Body of pancreas (tissue), 4 donors: Measurements from ENCODE around the gene EPHB1. TPM values are rescaled to one million over a fixed set of nuclear protein-coding genes. Genes with fewer than 3 reads are reported as not detected.

ENCODE experiments used
- ATAC-seq: fragments of 150-250 bp; one replicate; pipeline ENCODE4 v1.9.1; 2016
- DNase-seq, 4 donors: peaks; one replicate each; pipeline ENCODE4 v3.0.0-alpha.2; 2019
- H3K27ac ChIP-seq, 4 donors: fragments of 200-600 bp; sonication (generic); 1 replicate in 3 of 4; 2 replicates in 1 of 4; pipeline versions ENCODE4 v1.5.1 to v1.6.1; 2016 to 2019; ENCODE audit warnings: mild to moderate bottlenecking in 1 of 4, mixed read lengths in 1 of 4, moderate library complexity in 1 of 4
- H3K27me3 ChIP-seq, 2 donors: fragments of 200-600 bp; sonication (generic); one replicate each; pipeline ENCODE4 v1.6.0; 2016; ENCODE audit warnings: mild to moderate bottlenecking in 1 of 2
- H3K36me3 ChIP-seq, 2 donors: fragments of 200-600 bp; sonication (generic); replicated peaks in 1 of 2; 2 replicates each; pipeline ENCODE4 v1.5.1; 2016; ENCODE audit warnings: low read depth in 2 of 2; ENCODE audit not compliant: insufficient read depth in 1 of 2
- H3K4me1 ChIP-seq: fragments of 200-600 bp; sonication (generic); one replicate; pipeline ENCODE4 v1.6.0; 2016
- H3K4me3 ChIP-seq, 2 donors: fragments of 200-600 bp; sonication (generic); 1 replicate in 1 of 2; 2 replicates in 1 of 2; pipeline ENCODE4 v1.5.1; 2016 to 2019
- H3K9me3 ChIP-seq, 3 donors: fragments of 200-600 bp; sonication (generic); 1 replicate in 2 of 3; 2 replicates in 1 of 3; pipeline ENCODE4 v1.5.1; 2016
- CTCF ChIP-seq, 7 experiments: fragments of 450-650 bp in 4 of 7; fragments of 200-600 bp in 3 of 7; sonication (generic) in 3 of 7; IDR thresholded peaks; one replicate each; pipeline ENCODE4 v1.5.1; 2016 to 2019; ENCODE audit warnings: antibody characterized with exemption in 7 of 7
- POLR2A ChIP-seq, 3 donors: fragments of 450-650 bp; IDR thresholded peaks; one replicate each; pipeline ENCODE4 v1.6.1; 2016; ENCODE audit warnings: antibody characterized with exemption in 3 of 3, mild to moderate bottlenecking in 2 of 3
- WGBS, 2 donors: methylation state at CpG; one replicate each; pipeline ENCODE4 v1.1.5; 2017; 5-methylcytosine and 5-hydroxymethylcytosine counted together
- intact Hi-C: fragments of 100-400 bp; cut with DNase I; formaldehyde crosslinking; loops from one replicate; pipeline ENCODE4 v1.15.1; 2023
- total RNA-seq, 2 donors: library from RNA; depleted of rRNA; stranded (reverse); fragments of >200 nt; gene quantifications; one replicate each; pipeline ENCODE4 v1.1.0, GENCODE V29; 2016

Gene EPHB1
- total RNA-seq, 2 donors from 2014 or later: 1.3 TPM; not detected in 1

- WGBS, 2 donors: 35 to 72% methylated on average over 2 of the region's 2 CpGs
- ATAC-seq (no peak), DNase-seq (no peak)
- no peaks in the 10 kb centered on the region for H3K36me3 ChIP-seq
- TF ChIP-seq CTCF (IDR thresholded peaks at IDR 0.05): no peak
- TF ChIP-seq POLR2A (IDR thresholded peaks at IDR 0.05): no peak
- no peak overlapping the region for H3K4me3 ChIP-seq
- H3K27ac ChIP-seq: no peak overlapping the region
- intact Hi-C loops: no loop called here
- H3K27me3 ChIP-seq: no peaks in the 10 kb centered on the region
- no peaks in the 10 kb centered on the region for H3K9me3 ChIP-seq
- no peaks in the 10 kb centered on the region for H3K4me1 ChIP-seq
These were observed 160.8 kb downstream of the EPHB1 start for GRCh38 chr3:134955874-134956273.

- TF ChIP-seq CTCF (IDR thresholded peaks at IDR 0.05) (no peak), POLR2A (IDR thresholded peaks at IDR 0.05) (no peak)
- Histone ChIP-seq H3K4me1 (no peaks in the 10 kb centered on the region), H3K27ac (no peak overlapping the region), H3K27me3 (no peaks in the 10 kb centered on the region), H3K4me3 (no peak overlapping the region), H3K9me3 (no peaks in the 10 kb centered on the region), H3K36me3 (no peaks in the 10 kb centered on the region)
- 78 to 83% methylated on average over 2 of the region's 2 CpGs for WGBS, 2 donors
- intact Hi-C loops: no loop called here
- DNase-seq (no peak), ATAC-seq (no peak)
These were observed 161.3 kb downstream of the EPHB1 start for GRCh38 chr3:134956395-134956794.

GRCh38 chr3:134956844-134957243 lies 161.8 kb downstream of the EPHB1 start:
- H3K4me1 ChIP-seq: no peaks in the 10 kb centered on the region
- H3K36me3 ChIP-seq: no peaks in the 10 kb centered on the region
- no peak for TF ChIP-seq CTCF (IDR thresholded peaks at IDR 0.05)
- no peak for TF ChIP-seq POLR2A (IDR thresholded peaks at IDR 0.05)
- no peak overlapping the region for H3K27ac ChIP-seq
- H3K4me3 ChIP-seq: no peak overlapping the region
- ATAC-seq: no peak
- no peaks in the 10 kb centered on the region for H3K27me3 ChIP-seq
- DNase-seq: no peak
- WGBS, 2 donors: 75 to 100% methylated on average over 1 of the region's 1 CpG
- H3K9me3 ChIP-seq: no peaks in the 10 kb centered on the region
- intact Hi-C loops: no loop called here

- ATAC-seq (no peak), DNase-seq (no peak)
- Histone ChIP-seq H3K27me3 (no peaks in the 10 kb centered on the region), H3K9me3 (no peaks in the 10 kb centered on the region), H3K36me3 (no peaks in the 10 kb centered on the region), H3K4me1 (no peaks in the 10 kb centered on the region), H3K27ac (no peak overlapping the region), H3K4me3 (no peak overlapping the region)
- intact Hi-C loops: no loop called here
- TF ChIP-seq CTCF (IDR thresholded peaks at IDR 0.05) (no peak), POLR2A (IDR thresholded peaks at IDR 0.05) (no peak)
These were observed 164.5 kb downstream of the EPHB1 start for GRCh38 chr3:134959516-134959915.

GRCh38 chr3:134964226-134964625 lies 169.2 kb downstream of the EPHB1 start:
- Histone ChIP-seq H3K36me3 (no peaks in the 10 kb centered on the region), H3K4me1 (no peaks in the 10 kb centered on the region), H3K9me3 (no peaks in the 10 kb centered on the region), H3K27ac (no peak overlapping the region), H3K27me3 (no peaks in the 10 kb centered on the region), H3K4me3 (no peak overlapping the region)
- TF ChIP-seq CTCF (IDR thresholded peaks at IDR 0.05) (no peak), POLR2A (IDR thresholded peaks at IDR 0.05) (no peak)
- intact Hi-C loops: no loop called here
- ATAC-seq: no peak
- no peak for DNase-seq
- WGBS, 2 donors: 69 to 79% methylated on average over 5 of the region's 5 CpGs
